PC-9 (cell line): ENCODE measurements around the gene PASK. TPM values are rescaled to one million over a fixed set of nuclear protein-coding genes. Genes with fewer than 3 reads are reported as not detected.

Experiments used
- BruUV-seq: library from RNA; stranded (reverse); fragments of 400-500 nt; replicated peaks from 2 replicates; lab custom pipeline; 2021; lab: Mats Ljungman, UMichigan
- CTCF ChIA-PET: fragments of 300-600 bp; sonication (Branson Sonifier 250); formaldehyde crosslinking; loops from one replicate; lab custom pipeline; 2022; ENCODE audit warnings: antibody characterized with exemption; lab: Charles Lee
- POLR2A ChIA-PET: fragments of 300-600 bp; sonication (Branson Sonifier 250); formaldehyde crosslinking; loops from one replicate; lab custom pipeline; 2022; ENCODE audit warnings: antibody characterized with exemption; ENCODE audit not compliant: unreplicated experiment; lab: Charles Lee
- DNase-seq, 2 experiments: peaks; one replicate each; pipeline versions ENCODE4 v3.0.0 to v3.0.0-alpha.2; 2015 to 2022; ENCODE audit warnings: mixed read lengths in 1 of 2
- H2AFZ ChIP-seq: fragments of 200-600 bp; sonication (generic); 2 replicates; pipeline ENCODE4 v1.8.1; 2017; ENCODE audit warnings: antibody characterized with exemption
- H3F3A ChIP-seq: fragments of 200-600 bp; sonication (generic); 2 replicates; pipeline ENCODE4 v1.8.1; 2017; ENCODE audit warnings: antibody characterized with exemption, mild to moderate bottlenecking, low read depth; ENCODE audit not compliant: insufficient read depth
- H3K27ac ChIP-seq: fragments of 200-600 bp; sonication (generic); 2 replicates; pipeline ENCODE4 v1.6.1; 2016; ENCODE audit warnings: mixed run types
- H3K27me3 ChIP-seq: fragments of 200-600 bp; sonication (generic); 2 replicates; pipeline ENCODE4 v1.6.1; 2016; ENCODE audit warnings: low read depth, mixed run types; ENCODE audit not compliant: insufficient read depth
- H3K36me3 ChIP-seq: fragments of 200-600 bp; sonication (generic); 2 replicates; pipeline ENCODE4 v1.6.1; 2016; ENCODE audit warnings: low read depth, mixed run types
- H3K4me1 ChIP-seq: fragments of 200-600 bp; sonication (generic); replicated peaks from 2 replicates; pipeline ENCODE4 v1.6.1; 2016; ENCODE audit warnings: mixed run types; ENCODE audit not compliant: insufficient read depth
- H3K4me2 ChIP-seq: fragments of 200-600 bp; sonication (generic); 2 replicates; pipeline ENCODE4 v1.6.1; 2017; ENCODE audit warnings: mixed run types
- H3K4me3 ChIP-seq: fragments of 200-600 bp; sonication (generic); 2 replicates; pipeline ENCODE4 v1.6.1; 2016; ENCODE audit warnings: mixed run types
- H3K79me2 ChIP-seq: fragments of 200-600 bp; sonication (generic); 2 replicates; pipeline ENCODE4 v1.6.1; 2017; ENCODE audit warnings: low read depth, mixed run types
- H3K9me2 ChIP-seq: fragments of 200-600 bp; sonication (generic); 2 replicates; pipeline ENCODE4 v1.8.1; 2017; ENCODE audit warnings: mild to moderate bottlenecking; ENCODE audit not compliant: insufficient read depth
- H3K9me3 ChIP-seq: fragments of 200-600 bp; sonication (generic); 2 replicates; pipeline ENCODE4 v1.8.1; 2016; ENCODE audit warnings: low read depth; ENCODE audit not compliant: insufficient read depth
- H4K20me1 ChIP-seq: fragments of 200-600 bp; sonication (generic); 2 replicates; pipeline ENCODE4 v1.8.1; 2017; ENCODE audit not compliant: insufficient read depth
- CTCF ChIP-seq: fragments of 200-600 bp; sonication (generic); conservative IDR thresholded peaks from 2 replicates; pipeline ENCODE4 v1.6.1; 2017; ENCODE audit warnings: mixed run types, antibody characterized with exemption, mild to moderate bottlenecking, moderate library complexity
- EZH2 ChIP-seq: fragments of 200-600 bp; sonication (generic); IDR thresholded peaks from 2 replicates; pipeline ENCODE4 v1.8.0; 2017; ENCODE audit warnings: antibody characterized with exemption, low read depth
- intact Hi-C: fragments of 100-400 bp; cut with micrococcal nuclease; formaldehyde crosslinking; loops from one replicate; pipeline ENCODE4 v1.10.0; 2022; ENCODE audit not compliant: unreplicated experiment
- total RNA-seq: library from RNA; stranded (reverse); gene quantifications from 2 replicates; pipeline ENCODE4 v1.2.3, GENCODE V29; 2021

The PASK gene
- total RNA-seq, 1 experiment from 2014 or later: 77.5 TPM

GRCh38 chr2:241074065-241074818, 75.0 kb downstream of the PASK start:
- CTCF ChIA-PET: no interaction called here
- peaks cover 33% of the 10 kb centered on the region for H3K27me3 ChIP-seq
- no TSS peak for BruUV-seq

DNA sequence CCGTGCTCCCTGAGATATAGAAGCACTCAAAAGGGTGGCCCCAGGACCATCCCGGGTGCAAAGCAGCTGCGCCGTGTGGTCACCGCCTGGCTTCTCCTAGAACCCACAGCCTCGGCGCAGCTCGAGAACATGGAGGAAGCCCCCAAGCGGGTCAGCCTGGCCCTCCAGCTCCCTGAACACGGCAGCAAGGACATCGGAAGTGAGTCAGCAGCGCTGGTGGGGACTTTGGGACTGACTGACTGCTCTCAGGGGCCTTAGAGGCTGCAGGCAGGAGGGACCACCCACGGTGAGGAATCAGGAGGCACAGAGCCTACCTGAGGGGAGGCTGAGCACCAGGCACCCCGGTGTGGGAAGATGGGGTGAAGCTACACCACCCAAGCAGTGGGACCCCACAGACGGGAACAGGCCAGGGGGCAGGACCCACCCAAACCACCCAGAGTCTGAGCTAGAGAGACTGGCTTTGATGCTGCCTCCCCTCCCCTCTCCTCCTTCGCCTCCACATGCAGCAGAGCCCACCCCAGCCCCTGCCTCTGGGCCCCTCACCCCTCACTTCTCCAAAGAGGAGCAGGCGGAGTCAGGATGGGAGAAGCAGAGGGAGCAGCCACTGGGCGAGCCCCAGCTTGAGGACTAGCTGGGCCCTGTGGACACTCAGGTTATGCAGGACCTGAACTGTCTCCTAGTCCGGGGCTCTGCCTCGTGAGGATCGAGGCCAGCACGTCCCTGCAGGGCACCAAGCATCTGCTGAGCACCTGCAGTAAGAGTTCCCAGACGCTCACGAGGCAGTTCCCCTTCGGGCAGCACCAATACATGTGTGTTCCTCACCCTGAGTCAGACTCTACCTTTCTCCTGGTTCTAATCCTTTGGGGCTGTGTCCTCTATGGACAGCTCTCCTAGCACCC, 75.9 kb downstream of the PASK start:
- Histone ChIP-seq H3K4me3 (no peak overlapping the region), H3K4me2 (no peak overlapping the region), H3K36me3 (no peaks in the 10 kb centered on the region), H3K27me3 (peaks cover 39% of the 10 kb centered on the region), H3K9me3 (no peaks in the 10 kb centered on the region), H3K27ac (no peak overlapping the region), H3K79me2 (no peaks in the 10 kb centered on the region), H4K20me1 (0 out of 2 replicates have a peak, but pooled peaks cover 2% of the 10 kb centered on the region), H2AFZ (no peak overlapping the region), H3K4me1 (no peaks in the 10 kb centered on the region), H3K9me2 (no peaks in the 10 kb centered on the region), H3F3A (no peaks in the 10 kb centered on the region)
- DNase-seq: no peak
- intact Hi-C loops: no loop called here
- TF ChIP-seq CTCF: no peak
- no peak for TF ChIP-seq EZH2
- ChIA-PET CTCF (no interaction called here), POLR2A (no interaction called here)
- BruUV-seq: no TSS peak

More at GRCh38 chr2:241074065-241074818, 75.0 kb downstream of the PASK start:
- no peak overlapping the region for H2AFZ ChIP-seq
- H3K27ac ChIP-seq: no peak overlapping the region
- H3F3A ChIP-seq: no peaks in the 10 kb centered on the region
- TF ChIP-seq EZH2: no peak
- no peak for TF ChIP-seq CTCF
- H3K4me2 ChIP-seq: no peak overlapping the region
- H4K20me1 ChIP-seq: 0 out of 2 replicates have a peak, but pooled peaks cover 4% of the 10 kb centered on the region
- H3K79me2 ChIP-seq: no peaks in the 10 kb centered on the region
- H3K9me2 ChIP-seq: no peaks in the 10 kb centered on the region
- POLR2A ChIA-PET: no interaction called here
- no peak overlapping the region for H3K4me3 ChIP-seq
- no peaks in the 10 kb centered on the region for H3K4me1 ChIP-seq
- H3K36me3 ChIP-seq: no peaks in the 10 kb centered on the region
- intact Hi-C loops: no loop called here
- DNase-seq: no peak
- no peaks in the 10 kb centered on the region for H3K9me3 ChIP-seq

DNA sequence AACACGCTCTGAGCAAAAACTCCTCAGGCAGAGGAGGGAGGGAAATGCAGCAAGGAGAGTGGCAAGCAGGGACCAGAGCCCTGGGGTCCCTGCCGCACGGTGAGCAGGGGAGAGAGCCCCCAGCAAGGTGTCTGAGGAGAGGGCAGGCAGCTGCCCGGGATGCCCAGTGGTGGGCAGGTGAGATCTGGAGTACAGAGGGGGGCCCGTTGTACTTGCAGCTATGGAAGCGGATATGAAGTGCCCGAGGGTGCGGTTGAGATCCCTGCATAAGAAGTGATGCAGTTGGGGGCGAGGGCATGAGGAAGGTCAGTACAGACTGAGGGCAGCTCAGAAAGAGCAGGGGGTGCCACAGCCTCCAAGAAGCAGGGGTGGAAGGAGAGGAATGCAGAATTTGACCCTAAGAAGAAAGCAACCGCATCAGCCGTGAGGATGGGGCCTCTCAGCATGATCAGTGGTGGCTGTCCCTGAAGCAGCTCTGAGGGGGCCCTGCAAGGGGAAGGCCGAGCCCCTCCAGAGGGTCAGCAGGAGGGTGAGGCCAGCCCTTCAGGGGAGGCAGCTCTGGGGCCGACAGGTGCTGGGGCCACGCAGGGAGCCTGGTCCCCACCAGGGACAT, 76.6 kb downstream of the PASK start:
- ChIA-PET CTCF (no interaction called here), POLR2A (no interaction called here)
- Histone ChIP-seq H3K9me2 (no peaks in the 10 kb centered on the region), H3K4me1 (no peaks in the 10 kb centered on the region), H4K20me1 (no peaks in the 10 kb centered on the region), H3K27me3 (peaks cover 47% of the 10 kb centered on the region), H3K4me2 (no peak overlapping the region), H3K79me2 (no peaks in the 10 kb centered on the region), H3K27ac (no peak overlapping the region), H3K36me3 (no peaks in the 10 kb centered on the region), H3K9me3 (no peaks in the 10 kb centered on the region), H3F3A (no peaks in the 10 kb centered on the region), H2AFZ (no peak overlapping the region), H3K4me3 (no peak overlapping the region)
- intact Hi-C loops: no loop called here
- TF ChIP-seq EZH2 (no peak), CTCF (no peak)
- no peak for DNase-seq
- no TSS peak for BruUV-seq
